Subcutaneous adipose tissue (tissue), 4 donors: ENCODE results near the gene LRRFIP2. TPM values are rescaled to one million over a fixed set of nuclear protein-coding genes. Genes with fewer than 3 reads are reported as not detected.

Source experiments
- CTCF ChIP-seq: fragments of 450-650 bp; IDR thresholded peaks from one replicate; pipeline ENCODE4 v1.5.1; 2016; ENCODE audit warnings: low read depth, mild to moderate bottlenecking, control low read depth, antibody characterized with exemption, moderate library complexity
- total RNA-seq, 4 donors: library from RNA; depleted of rRNA; stranded (reverse); fragments of >200 nt; gene quantifications; one replicate each; pipeline ENCODE4 v1.1.0, GENCODE V29; 2016

LRRFIP2 gene
- total RNA-seq, 4 donors from 2014 or later = 38.2 to 73.8 (median 46.5) TPM

DNA sequence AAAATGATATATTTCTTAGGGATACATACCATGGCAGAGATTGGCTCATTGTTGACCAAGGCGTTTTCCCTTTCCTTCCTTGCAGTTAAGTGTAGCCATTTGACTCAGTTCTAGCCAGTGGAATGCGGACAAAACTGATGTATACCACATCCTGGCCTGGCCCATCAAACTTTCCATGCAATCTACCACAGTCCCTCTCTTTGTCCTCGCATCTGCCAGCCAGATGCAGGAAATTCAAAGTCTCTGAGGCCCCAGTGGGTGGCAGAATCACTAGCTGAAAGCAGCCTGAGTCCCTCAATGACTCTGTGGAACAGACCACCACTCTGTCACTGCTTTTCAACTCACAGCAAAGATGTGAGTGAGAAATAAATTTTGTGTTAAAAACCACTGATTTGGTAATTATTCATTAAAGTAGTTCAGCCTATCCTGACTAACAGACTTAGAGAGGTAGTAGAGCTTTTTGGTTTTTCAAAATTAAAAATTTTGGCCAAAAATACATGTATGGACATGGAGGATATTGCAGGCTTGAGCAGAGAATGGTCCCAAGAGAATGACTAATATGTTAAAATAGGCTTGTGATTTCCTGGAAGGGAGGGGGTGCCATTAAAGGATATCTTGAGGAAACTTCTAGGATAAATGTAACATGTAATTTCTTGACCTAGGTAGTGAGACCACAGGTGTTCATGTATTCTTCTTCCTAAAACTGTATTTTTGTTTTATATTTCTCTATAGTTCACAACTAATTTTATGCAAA lies 10.9 kb downstream of the LRRFIP2 start:
- TF ChIP-seq CTCF = no peak

- TF ChIP-seq CTCF = no peak
Observed at GRCh38 chr3:37162501-37163245, 11.7 kb downstream of the LRRFIP2 start.

GRCh38 chr3:37161351-37161750 lies 13.0 kb downstream of the LRRFIP2 start:
- no peak for TF ChIP-seq CTCF

- TF ChIP-seq CTCF = no peak
Observed at GRCh38 chr3:37155782-37156181, 18.6 kb downstream of the LRRFIP2 start.

DNA sequence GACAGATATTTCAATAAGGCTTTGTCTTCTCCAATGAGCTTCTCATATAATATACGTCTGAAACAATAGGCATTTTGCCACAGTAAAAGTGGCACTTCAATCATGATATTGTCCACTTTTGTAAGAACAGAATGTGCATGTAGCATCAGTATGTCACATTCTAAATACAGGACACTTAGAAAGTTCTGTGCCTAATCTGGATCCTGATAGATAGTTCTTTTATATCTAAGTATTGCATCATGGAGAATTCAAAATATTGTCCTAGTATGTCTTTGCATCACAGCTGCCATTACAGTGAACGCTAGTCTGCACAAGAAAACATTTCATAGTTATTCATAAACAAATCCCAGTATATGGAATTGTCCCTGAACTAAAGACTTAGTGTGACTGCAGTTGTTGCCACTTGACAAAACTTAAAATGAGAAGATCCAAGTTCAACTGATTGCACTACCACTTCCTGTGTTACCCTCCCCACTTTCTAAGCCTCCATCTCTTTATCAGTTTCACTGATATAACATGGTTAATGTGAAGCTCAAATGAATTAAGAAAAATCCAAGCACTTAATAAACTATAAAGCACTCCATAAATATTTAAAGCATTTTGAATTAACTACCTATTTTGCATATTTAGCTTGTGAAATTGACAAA lies 19.6 kb downstream of the LRRFIP2 start:
- no peak for TF ChIP-seq CTCF

- no peak for TF ChIP-seq CTCF
Observed at GRCh38 chr3:37150621-37151020, 23.8 kb downstream of the LRRFIP2 start.

DNA sequence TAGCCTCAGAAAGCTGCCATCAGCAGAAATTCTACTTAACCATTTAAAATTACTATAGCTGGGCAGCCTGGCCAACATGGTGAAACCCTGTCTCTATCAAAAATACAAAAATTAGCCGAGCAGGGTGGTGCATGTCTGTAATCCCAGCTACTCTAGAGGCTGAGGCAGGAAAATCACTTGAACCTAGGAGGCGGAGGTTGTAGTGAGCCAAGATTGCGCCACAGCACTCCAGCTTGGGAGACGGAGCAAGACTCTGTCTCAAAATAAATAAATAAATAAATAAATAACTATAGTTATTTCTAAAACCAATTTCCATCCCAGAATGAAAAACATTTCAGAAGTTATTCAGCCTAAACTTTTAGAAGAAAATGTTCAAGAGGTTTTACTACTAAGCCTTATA lies 25.1 kb downstream of the LRRFIP2 start:
- no peak for TF ChIP-seq CTCF
